Caco-2 (cell line): Measurements from ENCODE around the gene XBP1. TPM values are rescaled to one million over a fixed set of nuclear protein-coding genes. Genes with fewer than 3 reads are reported as not detected.
A peak's percentile ranks its signal among the peaks of the same experiment; 100 is the strongest.

ENCODE experiments used
- BruUV-seq: library from RNA; stranded (reverse); fragments of 400-500 nt; replicated peaks from 2 replicates; lab custom pipeline; 2021; lab: Mats Ljungman, UMichigan
- CTCF ChIA-PET: fragments of 300-600 bp; sonication (Branson Sonifier 250); formaldehyde crosslinking; loops from one replicate; lab custom pipeline; 2022; ENCODE audit warnings: antibody characterized with exemption; lab: Charles Lee
- POLR2A ChIA-PET: fragments of 300-600 bp; sonication (Branson Sonifier 250); formaldehyde crosslinking; loops from one replicate; lab custom pipeline; 2022; ENCODE audit warnings: antibody characterized with exemption; lab: Charles Lee
- DNase-seq, 2 experiments: peaks; one replicate each; pipeline versions ENCODE4 v3.0.0 to v3.0.0-alpha.2; 2020 to 2022
- H3K27me3 ChIP-seq: replicated peaks from 2 replicates; pipeline ENCODE4 v1.6.0; 2011; ENCODE audit warnings: low read length; ENCODE audit not compliant: control insufficient read depth, insufficient read depth
- H3K36me3 ChIP-seq: 2 replicates; pipeline ENCODE4 v1.5.1; 2011; ENCODE audit warnings: low read length; ENCODE audit not compliant: control insufficient read depth, insufficient read depth
- H3K4me1 ChIP-seq: fragments of 250-450 bp; sonication (Bioruptor Pico); 2 replicates; pipeline ENCODE4 v1.5.1; 2020; ENCODE audit warnings: mild to moderate bottlenecking
- H3K4me3 ChIP-seq: 2 replicates; pipeline ENCODE4 v1.5.1; 2011; ENCODE audit warnings: low read depth, mild to moderate bottlenecking, control low read depth, low read length
- H3K9me3 ChIP-seq: fragments of 250-450 bp; sonication (Bioruptor Pico); 2 replicates; pipeline ENCODE4 v1.5.1; 2020; ENCODE audit warnings: mild to moderate bottlenecking, moderate library complexity
- H3K27ac Mint-ChIP-seq: one replicate; pipeline ENCODE4 v1.8.0; 2022; ENCODE audit warnings: mixed read lengths; ENCODE audit not compliant: unreplicated experiment
- H3K27me3 Mint-ChIP-seq: one replicate; pipeline ENCODE4 v1.8.0; 2022; ENCODE audit warnings: mixed read lengths; ENCODE audit not compliant: insufficient read depth, unreplicated experiment
- H3K36me3 Mint-ChIP-seq: one replicate; pipeline ENCODE4 v1.8.0; 2022; ENCODE audit warnings: mild to moderate bottlenecking, mixed read lengths; ENCODE audit not compliant: insufficient read depth, unreplicated experiment
- H3K4me1 Mint-ChIP-seq: one replicate; pipeline ENCODE4 v1.8.0; 2022; ENCODE audit warnings: low read depth, mixed read lengths; ENCODE audit not compliant: unreplicated experiment
- H3K4me3 Mint-ChIP-seq: one replicate; pipeline ENCODE4 v1.8.0; 2022; ENCODE audit warnings: mild to moderate bottlenecking, moderate library complexity, mixed read lengths; ENCODE audit not compliant: unreplicated experiment
- H3K9me3 Mint-ChIP-seq: one replicate; pipeline ENCODE4 v1.8.0; 2022; ENCODE audit warnings: mixed read lengths; ENCODE audit not compliant: unreplicated experiment
- CTCF ChIP-seq, 2 experiments: fragments of 200-600 bp in 1 of 2; IDR thresholded peaks; 1 replicate in 1 of 2; 2 replicates in 1 of 2; pipeline versions ENCODE4 v1.5.1 to v1.8.0; 2011 to 2022; ENCODE audit warnings: antibody characterized with exemption in 1 of 2, control low read depth in 1 of 2, inconsistent platforms in 1 of 2, low read depth in 1 of 2, low read length in 1 of 2, mild to moderate bottlenecking in 1 of 2, moderate library complexity in 1 of 2; ENCODE audit not compliant: insufficient read depth in 1 of 2, severe bottlenecking in 1 of 2, unreplicated experiment in 1 of 2
- intact Hi-C: fragments of 100-400 bp; cut with micrococcal nuclease; formaldehyde crosslinking; loops from one replicate; pipeline ENCODE4 v1.10.0; 2022; ENCODE audit not compliant: unreplicated experiment
- total RNA-seq: library from RNA; stranded (reverse); gene quantifications from 2 replicates; pipeline ENCODE4 v1.2.3, GENCODE V29; 2022

The XBP1 gene
- total RNA-seq, 1 experiment from 2014 or later, result 215 TPM

GRCh38 chr22:28819253-28820096 lies 19.1 kb upstream of the XBP1 start:
- peaks cover 61% of the 10 kb centered on the region for H3K4me1 Mint-ChIP-seq
- DNase-seq, result peak; percentile 84 to 93
- CTCF ChIA-PET, result interaction anchor here (0.5 to 2.4 kb wide), 5 partner anchors 10 to 64 kb away, joined by 3 to 13 read pairs (median 5); partner anchors contain the start of gene XBP1

GRCh38 chr22:28817919-28818859 lies 17.8 kb upstream of the XBP1 start:
- Mint-ChIP-seq H3K27me3 (no peaks in the 10 kb centered on the region), H3K9me3 (no peaks in the 10 kb centered on the region), H3K4me3 (peak overlapping the region; percentile 59), H3K27ac (peak overlapping the region; percentile 99), H3K36me3 (peaks cover 32% of the 10 kb centered on the region), H3K4me1 (peaks cover 64% of the 10 kb centered on the region)
- CTCF ChIA-PET, result interaction anchor here (0.5 to 2.4 kb wide), 3 partner anchors 9 to 65 kb away, joined by 5 to 13 read pairs (median 10); no protein-coding TSS in a partner anchor
- Histone ChIP-seq H3K4me3 (no peak overlapping the region), H3K9me3 (no peaks in the 10 kb centered on the region), H3K36me3 (no peaks in the 10 kb centered on the region), H3K27me3 (no peaks in the 10 kb centered on the region), H3K4me1 (peaks cover 88% of the 10 kb centered on the region)
- DNase-seq, result peak; percentile 84 to 86
- intact Hi-C loops, result loop anchor here (2.0 kb wide), 1 partner anchor 17 kb away; the partner anchor contains the start of gene XBP1
- POLR2A ChIA-PET, result interaction anchor here (0.6 to 2.9 kb wide), 7 partner anchors 10 to 488 kb away, joined by 3 to 42 read pairs (median 6); partner anchors contain the start of genes CCDC117, GAS2L1, XBP1 and ZNRF3
- TF ChIP-seq CTCF (IDR thresholded peaks at IDR 0.05; ENCODE audit: insufficient read depth in 1 of 2, low read depth in 1 of 2, low read length in 1 of 2, severe bottlenecking in 1 of 2, unreplicated experiment in 1 of 2), result no peak
- BruUV-seq, result no TSS peak

More at GRCh38 chr22:28819253-28820096, 19.1 kb upstream of the XBP1 start:
- no peaks in the 10 kb centered on the region for H3K27me3 ChIP-seq
- H3K27ac Mint-ChIP-seq, result peak overlapping the region; percentile 99
- POLR2A ChIA-PET, result interaction anchor here (1.2 to 2.9 kb wide), 4 partner anchors 11 to 47 kb away, joined by 4 to 42 read pairs (median 6); partner anchors contain the start of genes CCDC117 and XBP1
- peaks cover 90% of the 10 kb centered on the region for H3K4me1 ChIP-seq
- H3K4me3 Mint-ChIP-seq, result peak overlapping the region; percentile 45
- H3K9me3 ChIP-seq, result no peaks in the 10 kb centered on the region
- BruUV-seq, result TSS peak; percentile 64
- H3K36me3 ChIP-seq, result no peaks in the 10 kb centered on the region
- H3K27me3 Mint-ChIP-seq, result no peaks in the 10 kb centered on the region
- intact Hi-C loops, result loop anchor here (1.0 to 2.0 kb wide), 2 partner anchors 11 to 19 kb away; partner anchors contain the start of gene XBP1
- H3K4me3 ChIP-seq, result no peak overlapping the region
- H3K9me3 Mint-ChIP-seq, result no peaks in the 10 kb centered on the region
- no peak for TF ChIP-seq CTCF (IDR thresholded peaks at IDR 0.05; ENCODE audit: insufficient read depth in 1 of 2, low read depth in 1 of 2, low read length in 1 of 2, severe bottlenecking in 1 of 2, unreplicated experiment in 1 of 2)
- H3K36me3 Mint-ChIP-seq, result peaks cover 25% of the 10 kb centered on the region
